Peyer's patch (tissue), 4 donors: Measurements from ENCODE around the gene TMEM50A.

Source experiments
- CTCF ChIP-seq, 6 experiments: fragments of 450-650 bp in 4 of 6; fragments of 200-600 bp in 2 of 6; sonication (generic) in 1 of 6; IDR thresholded peaks; one replicate each; pipeline ENCODE4 v1.5.1; 2017 to 2019; ENCODE audit warnings: antibody characterized with exemption in 6 of 6, mild to moderate bottlenecking in 3 of 6, moderate library complexity in 1 of 6
- POLR2A ChIP-seq, 2 donors: fragments of 450-650 bp; IDR thresholded peaks; one replicate each; pipeline ENCODE4 v1.5.1; 2017; ENCODE audit warnings: antibody characterized with exemption in 2 of 2, mild to moderate bottlenecking in 2 of 2, moderate library complexity in 2 of 2

GRCh38 chr1:25349606-25350005 lies 11.5 kb downstream of the TMEM50A start:
- TF ChIP-seq CTCF (IDR thresholded peaks at IDR 0.05) = no peak
- no peak for TF ChIP-seq POLR2A (IDR thresholded peaks at IDR 0.05)
